CD14-positive monocyte (primary cell): ENCODE measurements around the gene CCNJL. TPM values are rescaled to one million over a fixed set of nuclear protein-coding genes. Genes with fewer than 3 reads are reported as not detected.
A peak's percentile ranks its signal among the peaks of the same experiment; 100 is the strongest.

Experiments
- DNase-seq, 3 donors: peaks; one replicate each; pipeline ENCODE4 v3.0.0-alpha.2; 2011 to 2022
- H2AFZ ChIP-seq: 2 replicates; pipeline ENCODE4 v1.6.0; 2012; ENCODE audit warnings: mild to moderate bottlenecking, low read depth, low read length, inconsistent platforms; ENCODE audit not compliant: insufficient read depth, poor library complexity, severe bottlenecking
- H3K27ac ChIP-seq, 2 donors: 1 replicate in 1 of 2; 2 replicates in 1 of 2; pipeline ENCODE4 v1.5.1; 2012 to 2013; ENCODE audit warnings: low read length in 2 of 2, control low read depth in 1 of 2, inconsistent platforms in 1 of 2, low read depth in 1 of 2, mild to moderate bottlenecking in 1 of 2
- H3K27me3 ChIP-seq, 2 donors: one replicate each; pipeline versions ENCODE4 v1.6.0 to v1.6.1; 2011 to 2013; ENCODE audit warnings: low read length in 2 of 2; ENCODE audit not compliant: control insufficient read depth in 2 of 2, insufficient read depth in 2 of 2
- H3K36me3 ChIP-seq, 2 donors: replicated peaks in 1 of 2; 1 replicate in 1 of 2; 2 replicates in 1 of 2; pipeline versions ENCODE4 v1.5.1 to v1.6.1; 2012 to 2013; ENCODE audit warnings: low read length in 2 of 2, control low read depth in 1 of 2, inconsistent platforms in 1 of 2, mild to moderate bottlenecking in 1 of 2; ENCODE audit not compliant: insufficient read depth in 2 of 2, control insufficient read depth in 1 of 2
- H3K4me1 ChIP-seq, 2 donors: 1 replicate in 1 of 2; 2 replicates in 1 of 2; pipeline versions ENCODE4 v1.5.1 to v1.6.1; 2012 to 2013; ENCODE audit warnings: low read length in 2 of 2, control low read depth in 1 of 2, inconsistent platforms in 1 of 2, mild to moderate bottlenecking in 1 of 2, moderate library complexity in 1 of 2; ENCODE audit not compliant: insufficient read depth in 2 of 2, control insufficient read depth in 1 of 2
- H3K4me2 ChIP-seq: replicated peaks from 2 replicates; pipeline ENCODE3; 2012; ENCODE audit warnings: low read length, moderate library complexity, mild to moderate bottlenecking; ENCODE audit not compliant: poor library complexity, severe bottlenecking; ENCODE audit errors: extremely low read depth
- H3K4me3 ChIP-seq, 3 experiments: fragments of 200-600 bp in 1 of 3; sonication (generic) in 1 of 3; replicated peaks in 1 of 3; 1 replicate in 2 of 3; 2 replicates in 1 of 3; pipeline ENCODE4 v1.5.1; 2011 to 2013; ENCODE audit warnings: low read length in 3 of 3, mild to moderate bottlenecking in 3 of 3, control low read depth in 2 of 3, low read depth in 2 of 3, inconsistent platforms in 1 of 3, moderate library complexity in 1 of 3
- H3K79me2 ChIP-seq: 2 replicates; pipeline ENCODE4 v1.6.0; 2012; ENCODE audit warnings: mild to moderate bottlenecking, control low read depth, inconsistent platforms, low read length, moderate library complexity; ENCODE audit not compliant: insufficient read depth
- H3K9ac ChIP-seq: 2 replicates; pipeline ENCODE4 v1.6.0; 2017; ENCODE audit warnings: low read length, mild to moderate bottlenecking; ENCODE audit not compliant: insufficient read depth, poor library complexity, severe bottlenecking
- H3K9me3 ChIP-seq, 2 donors: replicated peaks in 1 of 2; 1 replicate in 1 of 2; 2 replicates in 1 of 2; pipeline versions ENCODE4 v1.5.1 to v1.6.1; 2012 to 2013; ENCODE audit warnings: low read length in 2 of 2, control low read depth in 1 of 2; ENCODE audit not compliant: control insufficient read depth in 1 of 2, insufficient read depth in 1 of 2
- H4K20me1 ChIP-seq: 2 replicates; pipeline ENCODE4 v1.6.0; 2012; ENCODE audit warnings: mild to moderate bottlenecking, low read length, control low read depth, moderate library complexity; ENCODE audit not compliant: insufficient read depth
- H3K27ac Mint-ChIP-seq, 7 donors: one replicate each; pipeline ENCODE4 v1.8.0; 2020; ENCODE audit warnings: mild to moderate bottlenecking in 7 of 7, mixed read lengths in 7 of 7, moderate library complexity in 6 of 7, inconsistent platforms in 2 of 7
- H3K27me3 Mint-ChIP-seq, 3 donors: one replicate each; pipeline ENCODE4 v1.8.0; 2021 to 2022; ENCODE audit warnings: low read depth in 3 of 3, mild to moderate bottlenecking in 3 of 3, mixed read lengths in 3 of 3, moderate library complexity in 3 of 3, inconsistent platforms in 1 of 3
- H3K36me3 Mint-ChIP-seq, 2 donors: one replicate each; pipeline ENCODE4 v1.8.0; 2020; ENCODE audit warnings: mixed read lengths in 2 of 2, inconsistent platforms in 1 of 2, mild to moderate bottlenecking in 1 of 2
- H3K4me1 Mint-ChIP-seq: one replicate; pipeline ENCODE4 v1.8.0; 2020; ENCODE audit warnings: mild to moderate bottlenecking, mixed read lengths
- H3K4me3 Mint-ChIP-seq, 2 donors: one replicate each; pipeline ENCODE4 v1.8.0; 2020; ENCODE audit warnings: mild to moderate bottlenecking in 2 of 2, mixed read lengths in 2 of 2, moderate library complexity in 1 of 2
- H3K9me3 Mint-ChIP-seq, 7 donors: one replicate each; pipeline ENCODE4 v1.8.0; 2020 to 2022; ENCODE audit warnings: mixed read lengths in 7 of 7, mild to moderate bottlenecking in 6 of 7, moderate library complexity in 6 of 7, inconsistent platforms in 2 of 7
- CTCF ChIP-seq: fragments of 200-600 bp; IDR thresholded peaks from one replicate; pipeline ENCODE4 v1.8.0; 2022; ENCODE audit warnings: antibody characterized with exemption, mild to moderate bottlenecking
- WGBS: methylation state at CpG from one replicate; pipeline ENCODE4 v1.1.5; 2013; ENCODE audit warnings: missing lambda C conversion rate; ENCODE audit not compliant: insufficient coverage; 5-methylcytosine and 5-hydroxymethylcytosine counted together
- intact Hi-C, 2 donors: fragments of 100-400 bp; cut with micrococcal nuclease; formaldehyde crosslinking; loops; one replicate each; pipeline versions ENCODE4 v1.15.0 to v1.15.1; 2023
- polyA plus RNA-seq, 3 donors: library from polyadenylated mRNA; depleted of rRNA in 1 of 3; unstranded in 2 of 3; stranded (reverse) in 1 of 3; fragments of 300-500 nt in 2 of 3; fragments of >200 nt in 1 of 3; fragmentation: Illumina TruSeq in 2 of 3; gene quantifications; 1 replicate in 2 of 3; 2 replicates in 1 of 3; pipeline ENCODE4 v1.2.3, GENCODE V29; 2012 to 2021

Gene CCNJL
- polyA plus RNA-seq, 3 donors = 0.03 TPM; not detected in 2

- intact Hi-C loops = loop anchor here in 1 of 2 donors (5.0 to 10.0 kb wide), 2 partner anchors 66 to 239 kb away; no protein-coding TSS in a partner anchor
- H4K20me1 ChIP-seq = no peaks in the 10 kb centered on the region
- TF ChIP-seq CTCF = no peak
- Mint-ChIP-seq H3K27me3 (peaks cover 4 to 12% (median 5%) of the 10 kb centered on the region in 3 donors), H3K4me3 (peak overlapping the region in 1 of 2 donors; percentile 52), H3K4me1 (peaks cover 20% of the 10 kb centered on the region), H3K9me3 (no peaks in the 10 kb centered on the region), H3K36me3 (no peaks in the 10 kb centered on the region), H3K27ac (peak overlapping the region in 6 of 7 donors; percentile 83 to 94 (median 87))
- no peaks in the 10 kb centered on the region for H3K9me3 ChIP-seq
- peak overlapping the region; percentile 58 to 65 for H3K27ac ChIP-seq
- DNase-seq = peak; percentile 87 to 98 (median 98)
- 0% methylated on average over 3 of the region's 3 CpGs for WGBS
- H3K4me1 ChIP-seq = peaks cover 29 to 37% of the 10 kb centered on the region in 2 donors
- H3K4me2 ChIP-seq = peak overlapping the region; percentile 33
- no peaks in the 10 kb centered on the region for H3K36me3 ChIP-seq
- H3K27me3 ChIP-seq = no peaks in the 10 kb centered on the region
- H2AFZ ChIP-seq = no peak overlapping the region
- H3K79me2 ChIP-seq = no peaks in the 10 kb centered on the region
- no peak overlapping the region for H3K9ac ChIP-seq
- H3K4me3 ChIP-seq = peak overlapping the region in 1 of 3 experiments; percentile 13
These were observed 21.4 kb upstream of the CCNJL start for GRCh38 chr5:160333721-160334120.

GRCh38 chr5:160330212-160330611 is 17.8 kb upstream of the CCNJL start:
- DNase-seq = no peak
- H3K27me3 ChIP-seq = no peaks in the 10 kb centered on the region
- H3K36me3 ChIP-seq = no peaks in the 10 kb centered on the region
- H3K4me1 Mint-ChIP-seq = peaks cover 18% of the 10 kb centered on the region
- H3K4me1 ChIP-seq = peaks cover 26 to 34% of the 10 kb centered on the region in 2 donors
- no peaks in the 10 kb centered on the region for H4K20me1 ChIP-seq
- H3K9ac ChIP-seq = no peak overlapping the region
- peaks cover 6 to 11% (median 7%) of the 10 kb centered on the region in 3 donors for H3K27me3 Mint-ChIP-seq
- no peak overlapping the region for H3K4me3 ChIP-seq
- no peaks in the 10 kb centered on the region for H3K79me2 ChIP-seq
- intact Hi-C loops = loop anchor here in 1 of 2 donors (5.0 to 10.0 kb wide), 2 partner anchors 63 to 235 kb away; no protein-coding TSS in a partner anchor
- WGBS = 83% methylated on average over 4 of the region's 4 CpGs
- no peaks in the 10 kb centered on the region for H3K9me3 ChIP-seq
- no peak overlapping the region for H2AFZ ChIP-seq
- TF ChIP-seq CTCF = no peak
- peak overlapping the region in 1 of 7 donors; percentile 4 for H3K27ac Mint-ChIP-seq
- H3K4me3 Mint-ChIP-seq = no peak overlapping the region
- no peak overlapping the region for H3K27ac ChIP-seq
- H3K36me3 Mint-ChIP-seq = no peaks in the 10 kb centered on the region
- no peaks in the 10 kb centered on the region for H3K9me3 Mint-ChIP-seq
- no peak overlapping the region for H3K4me2 ChIP-seq
